K562 (cell line): ENCODE results near the gene PTGES3L. TPM values are rescaled to one million over a fixed set of nuclear protein-coding genes. Genes with fewer than 3 reads are reported as not detected.

Experiments used
- BMI1 ChIP-seq: fragments of 150-350 bp; IDR thresholded peaks from 2 replicates; pipeline ENCODE4 v1.6.1; 2014; ENCODE audit warnings: low read length
- BRCA1 ChIP-seq, 2 experiments: fragments of 450-650 bp in 1 of 2; sonication (generic) in 1 of 2; formaldehyde crosslinking in 1 of 2; IDR thresholded peaks; 2 replicates each; pipeline versions ENCODE4 v1.5.0 to v1.6.1; 2017 to 2020; ENCODE audit warnings: mild to moderate bottlenecking in 1 of 2, missing genetic modification reagents in 1 of 2
- CREB1 ChIP-seq, 2 experiments: sonication (generic) in 1 of 2; formaldehyde crosslinking in 1 of 2; IDR thresholded peaks; 2 replicates each; pipeline versions ENCODE4 v1.6.1 to v1.8.0; 2012 to 2022; ENCODE audit warnings: inconsistent platforms in 1 of 2, mild to moderate bottlenecking in 1 of 2, missing genetic modification reagents in 1 of 2, moderate library complexity in 1 of 2
- CREM ChIP-seq: IDR thresholded peaks from 2 replicates; pipeline ENCODE4 v1.6.1; 2014; ENCODE audit warnings: antibody characterized with exemption, low read depth
- DNMT1 ChIP-seq: fragments of 450-650 bp; IDR thresholded peaks from 2 replicates; pipeline ENCODE4 v1.6.1; 2016; ENCODE audit warnings: antibody characterized with exemption, mild to moderate bottlenecking
- GMEB1 ChIP-seq: fragments of 250-450 bp; sonication (Bioruptor Pico); IDR thresholded peaks from 2 replicates; pipeline ENCODE4 v1.4.0; 2020; ENCODE audit warnings: mild to moderate bottlenecking
- HSF4 ChIP-seq: fragments of 250-450 bp; sonication (Bioruptor Pico); IDR thresholded peaks from 2 replicates; pipeline ENCODE4 v2.1.2; 2022; ENCODE audit warnings: mild to moderate bottlenecking, moderate library complexity, borderline replicate concordance
- L3MBTL2 ChIP-seq: fragments of 450-650 bp; IDR thresholded peaks from 2 replicates; pipeline ENCODE4 v1.6.1; 2016; ENCODE audit warnings: mild to moderate bottlenecking, moderate library complexity
- NBN ChIP-seq: fragments of 450-650 bp; IDR thresholded peaks from 2 replicates; pipeline ENCODE4 v1.6.1; 2016; ENCODE audit warnings: low read depth, mild to moderate bottlenecking
- NCOA6 ChIP-seq: fragments of 450-650 bp; IDR thresholded peaks from 2 replicates; pipeline ENCODE4 v1.6.1; 2017; ENCODE audit warnings: mild to moderate bottlenecking
- NKRF ChIP-seq: fragments of 450-650 bp; IDR thresholded peaks from 2 replicates; pipeline ENCODE4 v1.6.1; 2016; ENCODE audit warnings: borderline replicate concordance
- SMARCE1 ChIP-seq: fragments of 450-650 bp; IDR thresholded peaks from 2 replicates; pipeline ENCODE4 v1.7.1; 2016; ENCODE audit warnings: mild to moderate bottlenecking
- UBTF ChIP-seq, 2 experiments: IDR thresholded peaks; 2 replicates each; pipeline ENCODE4 v1.6.1; 2012; ENCODE audit warnings: improper control_type of control experiment in 2 of 2, low read depth in 2 of 2, low read length in 2 of 2, borderline replicate concordance in 1 of 2
- VEZF1 ChIP-seq: fragments of 200-800 bp; sonication (Bioruptor generic); IDR thresholded peaks from 2 replicates; pipeline ENCODE4 v1.6.1; 2017; ENCODE audit warnings: missing genetic modification characterization, missing compliant biosample characterization
- ZBTB17 ChIP-seq: fragments of 450-650 bp; formaldehyde crosslinking; IDR thresholded peaks from 2 replicates; pipeline ENCODE4 v1.4.0; 2020; ENCODE audit warnings: mild to moderate bottlenecking
- ZNF146 ChIP-seq: IDR thresholded peaks from one replicate; pipeline ENCODE4 v1.6.1; 2018; ENCODE audit warnings: missing compliant biosample characterization; ENCODE audit not compliant: unreplicated experiment
- polyA plus RNA-seq, 8 experiments: library from polyadenylated mRNA; depleted of rRNA in 4 of 8; stranded (reverse) in 5 of 8; unstranded in 3 of 8; fragments of >200 nt; fragmentation: Nextera tagmentation in 2 of 8; fragmentation: Illumina TruSeq in 1 of 8; extraction: Ambion mirVana in 2 of 8; extraction: Trizol in 1 of 8; gene quantifications; 2 replicates each; pipeline versions ENCODE4 v1.2.1 to v1.2.3, GENCODE V29; 2011 to 2014; ENCODE audit warnings: inconsistent platforms in 1 of 8, missing spikeins in 1 of 8
- total RNA-seq, 7 experiments: library from RNA; depleted of rRNA in 6 of 7; stranded (reverse); fragments of >200 nt in 6 of 7; fragmentation: Illumina TruSeq in 2 of 7; extraction: Trizol in 2 of 7; gene quantifications; 2 replicates each; pipeline versions ENCODE4 v1.2.1 to v1.2.3, GENCODE V29; 2011 to 2021; ENCODE audit warnings: low replicate concordance in 1 of 7
- TF ChIP-seq, protein P1 (sequence below), 2 experiments: fragments of 450-650 bp; IDR thresholded peaks; 2 replicates each; pipeline ENCODE4 v1.6.1; 2016

PTGES3L gene
- total and polyA plus RNA-seq, 9 of the 15 experiments (the other 6 are each of a cell fraction or from before 2014, with no cell fraction given): 6.0 to 16.0 (median 9.6) TPM

- peak; percentile 29 to 74; a peak in 2 of 4 replicates for TF ChIP-seq UBTF (IDR thresholded peaks at IDR 0.05; ENCODE audit: borderline replicate concordance in 1 of 2, low read depth in 2 of 2, low read length in 2 of 2)
- TF ChIP-seq NKRF: peak; percentile 85
- TF ChIP-seq NCOA6: no peak
- 0 out of 2 replicates have a peak, but pooled peaks have one; percentile 6 for TF ChIP-seq ZBTB17 (CRISPR knock-in tag)
- no peak for TF ChIP-seq BMI1
- TF ChIP-seq, protein P1, sequence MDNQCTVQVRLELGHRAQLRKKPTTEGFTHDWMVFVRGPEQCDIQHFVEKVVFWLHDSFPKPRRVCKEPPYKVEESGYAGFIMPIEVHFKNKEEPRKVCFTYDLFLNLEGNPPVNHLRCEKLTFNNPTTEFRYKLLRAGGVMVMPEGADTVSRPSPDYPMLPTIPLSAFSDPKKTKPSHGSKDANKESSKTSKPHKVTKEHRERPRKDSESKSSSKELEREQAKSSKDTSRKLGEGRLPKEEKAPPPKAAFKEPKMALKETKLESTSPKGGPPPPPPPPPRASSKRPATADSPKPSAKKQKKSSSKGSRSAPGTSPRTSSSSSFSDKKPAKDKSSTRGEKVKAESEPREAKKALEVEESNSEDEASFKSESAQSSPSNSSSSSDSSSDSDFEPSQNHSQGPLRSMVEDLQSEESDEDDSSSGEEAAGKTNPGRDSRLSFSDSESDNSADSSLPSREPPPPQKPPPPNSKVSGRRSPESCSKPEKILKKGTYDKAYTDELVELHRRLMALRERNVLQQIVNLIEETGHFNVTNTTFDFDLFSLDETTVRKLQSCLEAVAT (IDR thresholded peaks at IDR 0.05): peak in 1 of 2 experiments; percentile 58; a peak in 1 of 4 replicates
- TF ChIP-seq SMARCE1: 0 out of 2 replicates have a peak, but pooled peaks have one; percentile 13
- TF ChIP-seq CREM: peak; percentile 95
- no peak for TF ChIP-seq DNMT1
- TF ChIP-seq VEZF1 (CRISPR knock-in tag): no peak
- TF ChIP-seq BRCA1 (IDR thresholded peaks at IDR 0.05): no peak
- TF ChIP-seq BRCA1 (CRISPR knock-in tag; IDR thresholded peaks at IDR 0.05): no peak
- TF ChIP-seq GMEB1 (CRISPR knock-in tag): 0 out of 2 replicates have a peak, but pooled peaks have one; percentile 20
- no peak for TF ChIP-seq ZNF146 (CRISPR knock-in tag)
- TF ChIP-seq L3MBTL2: peak; percentile 98
- 0 out of 2 replicates have a peak, but pooled peaks have one; percentile 29 for TF ChIP-seq NBN
- peak; percentile 76 for TF ChIP-seq CREB1 (IDR thresholded peaks at IDR 0.05)
- no peak for TF ChIP-seq CREB1 (CRISPR knock-in tag; IDR thresholded peaks at IDR 0.05)
- no peak for TF ChIP-seq HSF4 (CRISPR knock-in tag)
Observed at GRCh38 chr17:42980766-42981397, 1.0 kb upstream of the PTGES3L start (continued).
